GM12878 (cell line): Measurements from ENCODE around the gene CLEC6A. TPM values are rescaled to one million over a fixed set of nuclear protein-coding genes. Genes with fewer than 3 reads are reported as not detected.

Source experiments
- ATAC-seq: fragments of 200-7000 bp; cut with Tn5 transposase; 3 replicates; pipeline ENCODE4 v1.9.1; 2020; ENCODE audit warnings: mild to moderate bottlenecking, moderate library complexity
- BruUV-seq: library from RNA; stranded (reverse); fragments of 400-500 nt; replicated peaks from 2 replicates; lab custom pipeline; 2021; lab: Mats Ljungman, UMichigan
- CTCF ChIA-PET: fragments of 300-600 bp; sonication (Branson Sonifier 250); formaldehyde crosslinking; extraction: SDS; loops from one replicate; lab custom pipeline; 2021; ENCODE audit warnings: inconsistent platforms; lab: Yijun Ruan, JAX
- POLR2A ChIA-PET: fragments of 350-600 bp; formaldehyde crosslinking; extraction: SDS; loops from one replicate; lab custom pipeline; 2021; ENCODE audit warnings: inconsistent platforms; lab: Charles Lee
- RAD21 ChIA-PET: fragments of 300-600 bp; sonication (Branson Sonifier 250); formaldehyde crosslinking; loops from one replicate; lab custom pipeline; 2023; ENCODE audit warnings: antibody characterized with exemption; ENCODE audit not compliant: unreplicated experiment; lab: Charles Lee
- SMC1A ChIA-PET: fragments of 300-600 bp; sonication (Branson Sonifier 250); formaldehyde crosslinking; loops from one replicate; lab custom pipeline; 2023; ENCODE audit not compliant: unreplicated experiment, uncharacterized antibody; lab: Charles Lee
- DNase-seq: peaks from one replicate; pipeline ENCODE4 v3.0.0-alpha.2; 2011; ENCODE audit warnings: low read depth, low spot score
- FAIRE-seq: peaks from 3 replicates; lab custom pipeline; 2011; peaks lifted over from hg19 to GRCh38; lab: Jason Lieb, UNC
- H2AFZ ChIP-seq: 2 replicates; pipeline ENCODE4 v1.6.0; 2011; ENCODE audit warnings: low read depth, low read length, control low read depth; ENCODE audit not compliant: control insufficient read depth
- H3K27ac ChIP-seq: 2 replicates; pipeline ENCODE4 v1.5.1; 2011; ENCODE audit warnings: control low read depth; ENCODE audit not compliant: control insufficient read depth, insufficient read depth
- H3K27me3 ChIP-seq, 2 experiments: replicated peaks in 1 of 2; 2 replicates each; pipeline versions ENCODE4 v1.6.0 to v1.6.1; 2011; ENCODE audit warnings: low read length in 1 of 2; ENCODE audit not compliant: control insufficient read depth in 2 of 2, insufficient read depth in 2 of 2
- H3K36me3 ChIP-seq, 2 experiments: 2 replicates each; pipeline ENCODE4 v1.5.1; 2011; ENCODE audit warnings: low read length in 1 of 2; ENCODE audit not compliant: control insufficient read depth in 2 of 2, insufficient read depth in 2 of 2
- H3K4me1 ChIP-seq: 2 replicates; pipeline ENCODE4 v1.6.1; 2011; ENCODE audit warnings: mild to moderate bottlenecking, low read length, moderate library complexity, mixed read lengths; ENCODE audit not compliant: control insufficient read depth, insufficient read depth
- H3K4me2 ChIP-seq: 2 replicates; pipeline ENCODE4 v1.6.0; 2011; ENCODE audit warnings: control low read depth; ENCODE audit not compliant: control insufficient read depth, insufficient read depth
- H3K4me3 ChIP-seq: fragments of 200-600 bp; sonication (generic); 2 replicates; pipeline ENCODE4 v1.5.1; 2016
- H3K79me2 ChIP-seq: 2 replicates; pipeline ENCODE4 v1.6.0; 2011; ENCODE audit warnings: low read length; ENCODE audit not compliant: control insufficient read depth, insufficient read depth
- H3K9ac ChIP-seq: 2 replicates; pipeline ENCODE4 v1.8.0; 2011; ENCODE audit warnings: low read length, control low read depth, mixed read lengths; ENCODE audit not compliant: control insufficient read depth, insufficient read depth
- H3K9me3 ChIP-seq: replicated peaks from 3 replicates; pipeline ENCODE4 v1.5.1; 2011; ENCODE audit warnings: mild to moderate bottlenecking, low read length; ENCODE audit not compliant: control insufficient read depth, insufficient read depth
- H4K20me1 ChIP-seq: 2 replicates; pipeline ENCODE4 v1.6.0; 2011; ENCODE audit not compliant: control insufficient read depth, insufficient read depth
- BCL11A ChIP-seq: IDR thresholded peaks from 2 replicates; pipeline ENCODE4 v1.6.1; 2011; ENCODE audit warnings: low read depth, low read length
- CEBPB ChIP-seq, 2 experiments: fragments of 150-350 bp in 1 of 2; IDR thresholded peaks; 2 replicates each; pipeline ENCODE4 v1.6.1; 2012 to 2014; ENCODE audit warnings: low read depth in 2 of 2, low read length in 2 of 2, borderline replicate concordance in 1 of 2, inconsistent platforms in 1 of 2
- CHD4 ChIP-seq: fragments of 200-600 bp; sonication (generic); IDR thresholded peaks from 2 replicates; pipeline ENCODE4 v1.6.1; 2016; ENCODE audit warnings: mild to moderate bottlenecking
- EGR1 ChIP-seq, 2 experiments: IDR thresholded peaks; 1 replicate in 1 of 2; 2 replicates in 1 of 2; pipeline ENCODE4 v1.6.1; 2011 to 2012; ENCODE audit warnings: low read depth in 2 of 2, low read length in 2 of 2, borderline replicate concordance in 1 of 2, mild to moderate bottlenecking in 1 of 2, moderate library complexity in 1 of 2
- ESRRA ChIP-seq: IDR thresholded peaks from 2 replicates; pipeline ENCODE4 v1.6.1; 2012; ENCODE audit warnings: mild to moderate bottlenecking, low read length, improper control_type of control experiment
- ETV6 ChIP-seq, 2 experiments: fragments of 450-650 bp in 1 of 2; IDR thresholded peaks in 1 of 2; conservative IDR thresholded peaks in 1 of 2; 2 replicates each; pipeline ENCODE4 v1.6.1; 2014; ENCODE audit warnings: antibody characterized with exemption in 1 of 2, borderline replicate concordance in 1 of 2, low read depth in 1 of 2, mild to moderate bottlenecking in 1 of 2, moderate library complexity in 1 of 2
- HSF1 ChIP-seq: fragments of 150-350 bp; IDR thresholded peaks from 2 replicates; pipeline ENCODE4 v1.6.1; 2014; ENCODE audit warnings: mild to moderate bottlenecking, low read depth, low read length
- JUNB ChIP-seq: IDR thresholded peaks from 2 replicates; pipeline ENCODE4 v1.6.1; 2016; ENCODE audit warnings: antibody characterized with exemption, mild to moderate bottlenecking
- JUND ChIP-seq: IDR thresholded peaks from 2 replicates; pipeline ENCODE4 v1.6.1; 2012; ENCODE audit warnings: low read depth, mild to moderate bottlenecking, low read length, improper control_type of control experiment, moderate library complexity
- KAT2A ChIP-seq: conservative IDR thresholded peaks from 2 replicates; pipeline ENCODE4 v1.6.1; 2011; ENCODE audit warnings: low read depth, low read length; ENCODE audit not compliant: control insufficient read depth
- NFXL1 ChIP-seq: fragments of 450-650 bp; IDR thresholded peaks from 2 replicates; pipeline ENCODE4 v1.6.1; 2017; ENCODE audit warnings: antibody characterized with exemption, mild to moderate bottlenecking, borderline replicate concordance
- PAX8 ChIP-seq: fragments of 450-650 bp; IDR thresholded peaks from 2 replicates; pipeline ENCODE4 v1.6.1; 2017; ENCODE audit warnings: mild to moderate bottlenecking, moderate library complexity
- SIX5 ChIP-seq: IDR thresholded peaks from 2 replicates; pipeline ENCODE4 v1.6.1; 2011; ENCODE audit warnings: mild to moderate bottlenecking, low read depth, low read length, moderate library complexity; ENCODE audit not compliant: severe bottlenecking
- SMC3 ChIP-seq: IDR thresholded peaks from 2 replicates; pipeline ENCODE4 v1.6.1; 2011; ENCODE audit warnings: low read length, improper control_type of control experiment, borderline replicate concordance
- SUPT20H ChIP-seq: IDR thresholded peaks from 2 replicates; pipeline ENCODE4 v1.6.1; 2011; ENCODE audit warnings: low read depth, mild to moderate bottlenecking, low read length, moderate library complexity, borderline replicate concordance; ENCODE audit not compliant: control insufficient read depth
- WRNIP1 ChIP-seq: IDR thresholded peaks from 2 replicates; pipeline ENCODE4 v1.6.1; 2011; ENCODE audit warnings: low read depth, low read length, improper control_type of control experiment, borderline replicate concordance
- ZBED1 ChIP-seq: IDR thresholded peaks from 2 replicates; pipeline ENCODE4 v1.6.1; 2016; ENCODE audit warnings: borderline replicate concordance
- ZBTB11 ChIP-seq: fragments of 450-650 bp; formaldehyde crosslinking; IDR thresholded peaks from 2 replicates; pipeline ENCODE4 v1.5.0; 2022; ENCODE audit warnings: mild to moderate bottlenecking, missing genetic modification characterization
- ZNF207 ChIP-seq: fragments of 450-650 bp; IDR thresholded peaks from 2 replicates; pipeline ENCODE4 v1.6.1; 2014; ENCODE audit warnings: antibody characterized with exemption, mild to moderate bottlenecking, borderline replicate concordance
- WGBS: methylation state at CpG from one replicate; pipeline ENCODE4 v1.1.6; 2016; ENCODE audit warnings: low lambda C conversion rate; ENCODE audit not compliant: insufficient replicate concordance, insufficient coverage; ENCODE audit errors: missing lambda C conversion rate; 5-methylcytosine and 5-hydroxymethylcytosine counted together
- in situ Hi-C: fragments of 300-500 bp; cut with MboI; formaldehyde crosslinking; loops from 9 replicates; pipeline ENCODE4 v1.14.3; 2018; ENCODE audit warnings: mixed read lengths
- intact Hi-C: fragments of 100-400 bp; cut with micrococcal nuclease; formaldehyde crosslinking; loops from one replicate; pipeline ENCODE4 v1.14.2; 2022; ENCODE audit not compliant: unreplicated experiment
- polyA plus RNA-seq, 11 experiments: library from polyadenylated mRNA; depleted of rRNA in 4 of 11; unstranded in 6 of 11; stranded (reverse) in 5 of 11; fragments of >200 nt; fragmentation: Nextera tagmentation in 4 of 11; fragmentation: Illumina TruSeq in 1 of 11; extraction: Ambion mirVana in 4 of 11; extraction: Trizol in 1 of 11; gene quantifications; 1 replicate in 1 of 11; 2 replicates in 10 of 11; pipeline versions ENCODE4 v1.2.1 to v1.2.3, GENCODE V29; 2011 to 2016; ENCODE audit warnings: inconsistent platforms in 2 of 11, missing spikeins in 2 of 11, low read depth in 1 of 11
- total RNA-seq, 4 experiments: library from RNA; depleted of rRNA in 3 of 4; stranded (reverse); fragments of >200 nt in 3 of 4; fragmentation: Illumina TruSeq in 1 of 4; extraction: Trizol in 1 of 4; gene quantifications; 2 replicates each; pipeline versions ENCODE4 v1.2.1 to v1.2.3, GENCODE V29; 2013 to 2021

Gene CLEC6A
- total and polyA plus RNA-seq, 10 of the 15 experiments (the other 5 are each of a cell fraction or from before 2014, with no cell fraction given), result not detected

- in situ Hi-C loops, result no loop called here
Observed at GRCh38 chr12:8513256-8513655, 57.5 kb downstream of the CLEC6A start, which contains the start of gene CLEC4D. Gene CLEC4D, plus strand, starts transcription at chr12:8513503. Its CDS starts 230 bp downstream, at chr12:8513733.

GRCh38 chr12:8517971-8518370 lies 62.2 kb downstream of the CLEC6A start:
- Histone ChIP-seq H3K27ac (no peak overlapping the region), H3K36me3 (no peaks in the 10 kb centered on the region), H3K4me2 (no peak overlapping the region), H2AFZ (no peak overlapping the region), H3K79me2 (no peaks in the 10 kb centered on the region), H3K9me3 (no peaks in the 10 kb centered on the region), H3K4me1 (no peaks in the 10 kb centered on the region), H4K20me1 (no peaks in the 10 kb centered on the region), H3K27me3 (peaks cover 0 to 2% of the 10 kb centered on the region in 2 experiments; a peak in 1 of 4 replicates), H3K4me3 (no peak overlapping the region), H3K9ac (no peak overlapping the region)
- no peak for ATAC-seq
- no peak for FAIRE-seq
- ChIA-PET SMC1A (interaction anchor here (0.7 kb wide), 1 partner anchor 26 kb away, joined by 3 read pairs; no protein-coding TSS in a partner anchor), POLR2A (interaction anchor here (0.6 kb wide), 1 partner anchor 500 kb away, joined by 3 read pairs; no protein-coding TSS in a partner anchor), CTCF (no interaction called here), RAD21 (no interaction called here)
- intact Hi-C loops, result no loop called here
- no peak for DNase-seq
- WGBS, result 10% methylated on average over 2 of the region's 2 CpGs
- in situ Hi-C loops, result no loop called here
- BruUV-seq, result no TSS peak
- TF ChIP-seq ZBTB11 (CRISPR knock-in tag) (no peak), HSF1 (no peak), SIX5 (no peak), JUND (no peak), CHD4 (no peak), KAT2A (no peak), NFXL1 (no peak), WRNIP1 (no peak)

More at GRCh38 chr12:8513256-8513655, 57.5 kb downstream of the CLEC6A start, which contains the start of gene CLEC4D:
- no peak within 1 kb of the TSS for H3K27ac ChIP-seq
- intact Hi-C loops, result no loop called here
- no peak within 1 kb of the TSS for H3K4me2 ChIP-seq
- no peaks in the 10 kb centered on the region for H3K36me3 ChIP-seq
- DNase-seq, result no peak
- H3K79me2 ChIP-seq, result no peaks in the 10 kb centered on the region
- ATAC-seq, result no peak
- ChIA-PET SMC1A (no interaction called here), CTCF (no interaction called here), RAD21 (no interaction called here), POLR2A (no interaction called here)
- no peak for FAIRE-seq
- no peaks in the 10 kb centered on the region for H3K4me1 ChIP-seq
- no peak within 1 kb of the TSS for H2AFZ ChIP-seq
- peaks cover 0 to 5% of the 10 kb centered on the region in 2 experiments; a peak in 2 of 4 replicates for H3K27me3 ChIP-seq
- no peaks in the 10 kb centered on the region for H3K9me3 ChIP-seq
- H3K9ac ChIP-seq, result no peak within 1 kb of the TSS
- no TSS peak for BruUV-seq
- no peak within 1 kb of the TSS for H3K4me3 ChIP-seq
- WGBS, result 56% methylated on average over 3 of the region's 4 CpGs
- TF ChIP-seq ZNF207 (no peak), ETV6 (conservative IDR thresholded peaks at IDR 0.05 in 1 of 2, IDR thresholded peaks at IDR 0.05 in 1 of 2; ENCODE audit: borderline replicate concordance in 1 of 2, low read depth in 1 of 2) (no peak), SMC3 (no peak), JUNB (no peak), BCL11A (no peak), SUPT20H (no peak), ZBED1 (no peak), EGR1 (IDR thresholded peaks at IDR 0.05; ENCODE audit: borderline replicate concordance in 1 of 2, low read depth in 2 of 2, low read length in 2 of 2) (no peak), ESRRA (no peak), CEBPB (IDR thresholded peaks at IDR 0.05; ENCODE audit: borderline replicate concordance in 1 of 2, low read depth in 2 of 2, low read length in 2 of 2) (no peak), PAX8 (no peak)
- no peaks in the 10 kb centered on the region for H4K20me1 ChIP-seq
